DMS153 (cell line): ENCODE data around the gene LRRC45.
"Not testable (repeated sequence)": the region's sequence is repeated elsewhere in the genome, so short reads cannot be mapped to it uniquely, and the experiment has no call there.

Experiments
- DNase-seq: peaks from one replicate; lab custom pipeline; 2025; lab: John Stamatoyannopoulos, UW

Gene LRRC45

DNA sequence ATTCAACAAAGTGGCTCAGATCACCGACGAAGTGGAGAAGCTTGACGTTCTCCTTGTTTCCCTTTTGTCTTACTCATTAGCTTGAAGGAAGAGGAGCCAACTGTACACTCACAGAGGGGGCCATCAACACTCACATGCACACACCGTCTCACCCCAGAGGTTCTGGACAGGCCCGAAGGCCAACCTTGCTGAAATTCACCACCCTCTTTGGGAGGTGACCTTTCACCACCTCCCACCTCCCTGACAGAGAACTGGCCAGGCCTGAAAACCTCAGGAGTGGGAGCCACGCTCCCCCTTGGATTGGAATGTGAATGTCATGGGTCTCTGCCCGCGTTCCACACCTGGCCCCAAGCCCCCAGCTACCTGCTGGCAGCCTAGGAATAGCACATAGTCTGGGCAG, 12.4 kb downstream of the LRRC45 start:
- DNase-seq = no peak

DNA sequence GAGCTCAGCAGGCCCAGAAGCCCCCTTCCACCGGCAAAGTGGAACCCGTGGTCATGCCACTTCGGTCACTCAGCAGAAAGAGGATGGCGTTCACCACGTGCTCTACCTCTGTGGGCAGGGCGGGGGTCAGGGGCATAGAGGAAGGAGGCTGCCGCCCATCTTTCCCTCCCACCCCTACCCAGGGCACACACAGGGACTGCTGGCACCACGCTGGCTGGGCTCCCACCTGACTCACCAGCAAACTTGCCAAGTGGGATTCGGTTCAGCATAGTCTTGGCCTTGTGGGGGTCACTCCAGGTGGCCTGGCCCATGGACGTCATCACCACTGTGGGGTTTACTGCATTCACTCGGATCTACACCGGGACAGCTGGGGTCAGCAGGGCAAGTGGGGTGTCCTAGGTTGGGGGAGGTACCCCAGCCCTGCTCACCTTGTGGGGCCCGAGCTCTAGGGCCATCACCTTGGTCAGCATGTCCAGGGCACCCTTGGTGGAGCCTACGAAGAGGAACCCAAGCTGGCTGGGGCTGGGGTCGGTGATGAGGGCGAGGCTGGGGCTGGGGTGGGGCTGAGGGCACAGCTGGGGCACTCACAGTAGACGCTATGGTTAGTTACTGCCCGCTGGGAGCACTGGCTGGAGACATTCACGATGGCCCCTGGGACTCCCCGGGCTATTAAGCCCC, 13.0 kb downstream of the LRRC45 start:
- no peak for DNase-seq

DNA sequence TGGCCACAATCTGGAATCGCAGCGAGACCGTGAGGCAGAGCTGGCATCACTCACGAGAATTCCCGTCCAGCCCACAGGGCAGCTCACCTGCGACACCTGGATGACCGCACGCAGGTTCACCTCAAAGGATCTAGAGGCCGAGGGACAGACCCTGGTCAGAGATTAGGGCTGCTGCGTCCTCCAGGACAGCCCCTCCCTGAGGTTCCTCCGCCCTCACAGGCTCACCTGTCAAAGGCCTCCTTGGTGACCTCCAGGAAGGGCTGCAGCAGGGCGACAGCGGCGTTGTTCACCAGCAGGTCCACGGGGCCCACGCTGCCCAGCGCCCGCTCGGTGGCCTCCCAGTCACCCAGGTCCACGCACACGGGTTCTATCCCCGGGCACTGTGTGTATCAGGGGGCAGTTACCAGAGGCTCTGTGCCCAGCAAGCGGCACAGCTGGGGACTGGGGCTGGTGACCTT, 13.6 kb downstream of the LRRC45 start:
- no peak for DNase-seq

DNA sequence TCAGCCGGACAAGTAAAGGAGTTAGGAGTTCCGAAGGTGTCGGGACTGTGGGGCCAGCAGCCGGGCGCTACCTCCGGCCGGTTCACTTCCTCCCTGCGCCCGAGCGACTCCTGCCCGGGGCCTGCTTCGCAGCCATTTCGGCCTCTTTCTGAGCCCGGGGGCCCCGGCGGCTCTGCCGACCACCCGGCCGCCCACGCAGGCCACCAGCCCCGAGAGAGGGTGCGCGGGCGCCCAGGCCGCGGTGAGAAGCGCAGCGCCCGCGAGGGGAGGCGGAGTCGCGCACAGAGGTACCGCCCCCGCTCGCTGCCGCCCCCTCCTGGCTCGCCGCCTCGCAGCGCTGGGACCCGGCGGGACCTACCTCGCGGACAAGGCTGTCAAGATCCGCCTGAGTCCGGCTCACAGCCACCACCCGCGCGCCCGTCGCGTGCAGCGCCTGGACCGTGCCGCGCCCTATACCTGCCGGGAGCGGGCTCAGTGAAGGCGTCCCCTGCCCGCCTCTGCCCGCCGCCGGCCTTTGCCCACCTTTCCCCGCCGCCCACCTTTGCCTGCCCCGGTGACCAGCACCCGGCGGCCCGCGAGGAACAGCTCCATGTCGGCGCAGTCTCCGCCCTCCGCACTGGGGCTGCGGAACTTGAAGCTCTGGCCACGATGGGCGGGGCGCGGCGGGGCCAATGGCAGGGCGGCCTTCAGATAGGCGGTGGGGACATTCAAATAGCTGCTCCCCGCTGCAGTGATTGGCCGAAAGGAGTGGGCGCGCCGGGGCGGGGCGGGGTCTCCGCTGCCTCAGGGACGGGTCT, 14.2 kb downstream of the LRRC45 start, which contains the start of gene DCXR:
Gene DCXR, minus strand, starts transcription at position 606 of the 797 bp plus-strand sequence. Its CDS starts 15 bp downstream, at position 591.
- peak; percentile 92 for DNase-seq

DNA sequence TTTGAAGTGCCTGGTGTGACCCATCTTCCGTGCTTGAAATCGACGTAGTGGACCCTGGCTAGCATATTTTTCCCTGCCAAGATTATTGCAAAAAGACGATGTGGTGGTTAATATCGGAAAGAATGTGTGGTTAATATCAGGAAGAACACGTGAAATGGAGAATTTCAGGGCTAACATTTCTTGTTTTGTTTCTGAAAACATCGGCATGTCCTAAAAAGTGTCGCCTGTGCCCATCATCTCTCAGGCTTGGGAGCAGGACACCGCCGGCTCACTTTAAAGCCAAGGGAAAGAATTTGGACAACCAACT, 14.7 kb downstream of the LRRC45 start:
- no peak for DNase-seq

DNA sequence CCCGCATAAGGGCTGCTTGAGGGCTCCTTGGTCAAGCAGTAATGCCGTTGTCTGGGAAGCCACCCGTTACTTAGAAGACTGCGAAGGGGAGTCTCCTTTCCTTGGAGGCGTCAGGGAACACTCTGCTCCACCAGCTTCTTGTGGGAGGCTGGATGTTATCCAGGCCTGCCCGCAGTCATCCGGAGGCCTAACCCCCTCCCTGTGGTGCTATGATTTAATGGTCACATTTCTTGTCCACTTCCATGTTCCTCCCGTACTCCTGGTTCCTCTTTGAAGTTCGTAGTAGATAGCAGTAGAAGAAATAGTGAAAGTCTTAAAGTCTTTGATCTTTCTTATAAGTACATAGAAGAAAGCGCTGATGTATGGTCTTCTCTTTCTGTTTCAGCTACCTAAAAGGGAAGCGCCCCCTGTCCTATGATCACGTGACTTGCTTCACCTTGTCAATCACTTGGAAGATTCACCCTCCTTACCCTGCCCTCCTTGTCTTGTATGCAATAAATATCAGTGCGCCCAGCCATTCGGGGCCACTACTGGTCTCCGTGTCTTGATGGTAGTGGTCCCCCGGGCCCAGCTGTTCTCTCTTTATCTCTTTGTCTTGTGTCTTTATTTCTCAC, 15.8 kb downstream of the LRRC45 start:
- not testable (repeated sequence) for DNase-seq

DNA sequence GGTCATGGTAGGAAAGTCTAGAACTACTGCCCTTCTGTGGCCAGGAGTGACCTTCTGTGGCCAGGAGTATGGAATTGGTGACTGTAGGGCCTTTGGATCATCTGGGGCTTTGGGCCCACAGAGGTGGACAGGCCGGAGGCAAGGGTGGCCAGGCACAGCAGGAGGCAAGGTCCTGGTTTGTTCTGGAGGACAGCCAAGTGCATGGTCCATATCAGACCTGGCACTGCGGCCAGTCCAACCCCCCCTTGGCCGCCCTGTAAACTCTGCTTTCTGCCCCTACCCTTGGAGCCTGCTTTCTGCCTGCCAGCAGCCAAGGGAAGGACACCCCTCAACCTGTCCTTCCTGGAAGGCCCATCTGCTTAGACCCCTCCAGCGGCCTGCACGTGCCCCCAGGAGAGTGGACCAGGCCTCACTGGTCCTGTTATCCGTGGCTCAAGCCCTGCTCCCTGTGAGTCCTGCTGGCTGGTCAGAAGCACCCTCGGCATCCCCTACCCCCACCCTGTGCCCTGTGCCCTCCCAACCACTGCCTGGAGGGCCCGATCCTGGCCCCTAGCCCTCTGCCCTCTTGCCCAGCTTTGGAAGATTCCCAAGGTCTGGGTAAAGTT, 16.7 kb downstream of the LRRC45 start:
- no peak for DNase-seq

DNA sequence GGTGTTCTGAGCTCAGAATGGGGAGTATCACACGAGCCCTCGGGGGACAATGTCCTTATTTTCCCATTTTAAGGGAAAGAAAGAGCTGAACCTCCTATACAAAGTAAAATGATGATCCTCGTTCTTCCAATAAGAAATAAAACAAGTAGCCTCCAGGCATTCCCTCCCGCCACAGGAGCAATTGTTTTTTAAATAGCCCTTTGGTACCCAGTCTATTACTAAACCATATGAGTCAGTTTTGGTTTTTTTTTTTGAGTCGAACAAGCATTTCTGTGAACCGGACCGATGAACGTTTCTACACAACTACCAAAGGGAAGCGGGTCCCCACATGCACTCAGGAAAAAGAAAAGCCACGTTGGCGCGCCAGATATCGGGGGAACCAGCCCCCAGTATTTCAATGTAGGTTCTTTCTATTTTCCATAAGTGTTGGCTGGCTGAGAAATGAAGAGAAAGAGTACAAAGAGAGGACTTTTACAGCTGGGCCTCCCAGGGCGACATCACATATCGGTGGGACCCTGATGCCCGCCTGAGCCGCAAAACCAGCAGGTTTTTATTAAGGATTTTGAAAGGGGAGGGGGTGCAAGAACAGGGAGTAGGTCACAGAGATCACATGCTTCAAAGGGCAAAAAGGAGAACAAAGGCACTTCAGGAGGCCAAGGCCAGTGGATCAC, 18.2 kb downstream of the LRRC45 start:
- no peak for DNase-seq

DNA sequence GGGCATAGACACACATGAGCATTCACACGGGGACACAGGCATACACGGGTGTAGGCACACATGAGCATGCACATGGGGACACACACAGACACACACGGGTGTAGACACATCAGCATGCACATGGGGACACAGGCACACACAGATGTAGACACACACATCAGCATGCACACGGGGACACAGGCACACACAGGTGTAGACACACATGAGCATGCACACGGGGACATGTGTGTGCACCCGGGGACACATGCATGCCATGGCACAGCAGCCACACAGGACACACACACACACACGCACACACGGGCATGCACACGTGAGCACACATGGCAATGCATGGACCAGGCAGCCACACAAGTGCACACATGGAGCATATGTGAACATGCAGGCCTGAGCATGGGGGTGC, 19.5 kb downstream of the LRRC45 start:
- no peak for DNase-seq

DNA sequence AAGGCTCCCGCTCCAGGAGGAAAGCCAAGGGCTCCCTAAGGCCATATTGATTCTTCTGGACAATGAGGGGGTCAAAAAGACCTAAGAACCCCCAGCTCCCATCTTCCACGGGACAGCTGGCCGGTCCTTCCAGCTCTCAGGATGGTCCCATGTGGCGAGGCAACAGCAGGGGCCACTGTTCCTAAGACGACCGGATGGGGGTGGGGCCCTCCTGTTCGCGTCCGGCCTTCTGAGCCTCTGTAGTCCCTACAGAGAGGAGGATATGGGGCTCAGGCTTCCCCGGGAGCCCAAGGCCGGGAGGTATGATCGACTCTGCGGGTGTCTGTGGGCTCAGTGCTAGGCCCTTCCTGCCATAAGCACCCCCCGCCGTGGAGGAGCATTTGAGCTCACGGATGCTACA, 20.4 kb downstream of the LRRC45 start:
- DNase-seq = no peak

DNA sequence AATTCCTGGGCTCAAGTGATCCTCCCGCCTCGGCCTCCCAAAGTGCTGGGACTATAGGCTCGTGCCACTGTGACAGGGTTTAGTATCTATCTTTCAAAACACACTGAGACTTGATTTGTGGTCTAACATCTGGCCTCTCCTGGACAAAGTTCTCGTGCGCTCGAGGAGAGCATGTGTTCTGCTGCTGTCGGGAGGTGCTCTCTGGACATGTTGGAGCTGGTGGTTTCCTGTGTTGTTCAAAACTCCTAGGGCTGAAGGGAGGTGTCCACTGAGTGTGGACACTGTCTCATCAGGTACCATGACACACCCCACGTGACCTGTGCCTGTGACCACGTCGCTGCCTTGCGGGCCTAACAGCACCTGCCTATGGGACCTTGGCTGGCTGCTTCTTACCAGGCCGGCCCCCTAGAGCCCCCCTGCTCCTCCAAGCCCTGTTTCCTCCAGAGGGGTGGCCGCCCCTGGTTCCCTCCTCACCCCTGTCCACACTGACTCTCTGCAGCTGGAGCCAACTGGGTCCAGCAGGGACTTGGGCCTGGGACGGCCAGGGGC, 22.9 kb downstream of the LRRC45 start:
- DNase-seq = no peak

DNA sequence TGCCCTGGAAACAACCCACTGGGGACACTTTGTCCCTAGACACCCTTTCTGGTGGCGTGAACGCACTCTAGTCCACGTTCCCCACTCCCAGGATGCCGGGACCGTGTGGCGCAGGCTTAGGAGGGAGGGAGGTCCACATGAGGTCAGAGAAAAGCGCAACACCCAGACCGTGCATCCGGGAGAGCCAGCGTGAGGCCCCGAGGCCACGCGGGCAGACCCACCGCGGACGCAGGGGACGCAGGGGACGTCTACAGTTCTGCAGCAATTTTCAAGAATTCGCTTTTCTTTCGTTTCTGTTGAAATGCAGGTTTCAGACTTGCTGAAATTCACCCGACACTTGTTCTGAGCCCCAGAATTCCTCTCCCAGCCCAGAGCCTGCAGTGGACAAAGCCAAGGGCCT, 23.8 kb downstream of the LRRC45 start:
- no peak for DNase-seq

DNA sequence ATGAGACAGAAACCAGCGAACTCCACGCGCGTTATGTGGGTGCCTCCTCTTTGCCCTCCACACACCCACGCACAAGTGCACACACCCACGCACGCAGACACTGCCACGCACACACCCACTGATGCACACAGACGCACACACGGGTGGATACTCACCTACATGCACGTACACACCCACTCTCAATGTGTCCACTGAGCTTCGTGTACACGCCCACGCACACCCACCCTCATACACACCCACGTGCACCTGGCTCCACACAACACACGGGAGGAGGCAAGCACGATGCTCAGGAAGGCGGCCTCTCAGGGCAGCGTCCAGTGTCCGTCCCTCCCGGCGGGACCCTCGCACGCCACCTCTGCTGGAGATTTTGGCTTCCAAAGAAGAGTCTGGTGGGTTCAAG, 24.3 kb downstream of the LRRC45 start:
- DNase-seq = no peak

DNA sequence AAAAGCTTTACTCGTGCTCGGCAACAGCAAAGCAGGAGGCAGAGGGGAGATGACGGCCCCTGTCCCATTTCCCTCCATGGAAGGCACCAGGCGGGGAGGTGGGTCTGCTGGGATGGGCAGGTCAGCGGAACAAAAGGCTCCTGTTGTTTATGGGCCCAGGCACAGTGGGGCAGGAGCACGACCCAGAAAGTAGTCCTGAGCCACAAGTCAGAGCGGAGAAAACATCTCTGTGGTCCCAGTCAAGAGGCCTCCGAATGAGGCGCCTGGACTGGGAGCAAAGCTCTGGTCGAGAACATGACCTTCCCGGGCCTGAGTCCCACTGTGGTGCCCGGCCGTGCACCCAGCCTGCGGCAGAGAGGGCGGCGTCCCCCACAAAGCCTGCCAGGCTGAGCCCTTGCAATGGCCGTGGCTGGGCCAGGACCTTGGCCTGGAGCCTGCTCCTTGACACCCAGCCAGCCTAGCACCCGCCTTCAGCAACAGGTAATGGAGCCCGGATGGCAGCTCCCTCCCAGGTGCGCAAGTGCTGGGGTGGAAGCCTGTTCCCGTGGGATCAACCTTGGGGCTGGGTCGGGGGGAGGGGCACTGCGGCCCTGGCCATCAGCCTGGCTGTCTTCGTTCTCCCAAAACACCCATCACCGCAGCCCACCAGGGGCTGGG, 24.9 kb downstream of the LRRC45 start:
- DNase-seq = no peak

DNA sequence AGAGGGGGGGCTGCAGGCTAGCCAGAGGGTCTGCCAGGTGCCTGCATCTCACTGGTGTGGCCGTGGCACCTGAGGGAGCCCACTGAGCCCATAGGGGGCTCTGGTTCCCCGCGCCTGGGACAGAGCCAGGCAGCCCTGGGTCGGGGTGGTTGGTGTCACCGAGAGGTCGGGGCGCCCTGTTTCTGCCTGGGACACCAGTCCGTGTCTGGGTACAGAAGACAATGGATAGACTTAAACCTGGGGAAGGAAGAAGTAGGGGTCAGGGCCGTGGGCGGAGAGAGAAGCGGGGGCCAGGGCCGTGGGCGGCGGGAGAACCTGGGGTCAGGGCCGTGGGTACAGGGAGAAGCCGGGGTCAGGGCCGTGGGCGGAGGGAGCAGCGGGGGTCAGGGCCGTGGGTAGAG, 25.5 kb downstream of the LRRC45 start:
- no peak for DNase-seq

DNA sequence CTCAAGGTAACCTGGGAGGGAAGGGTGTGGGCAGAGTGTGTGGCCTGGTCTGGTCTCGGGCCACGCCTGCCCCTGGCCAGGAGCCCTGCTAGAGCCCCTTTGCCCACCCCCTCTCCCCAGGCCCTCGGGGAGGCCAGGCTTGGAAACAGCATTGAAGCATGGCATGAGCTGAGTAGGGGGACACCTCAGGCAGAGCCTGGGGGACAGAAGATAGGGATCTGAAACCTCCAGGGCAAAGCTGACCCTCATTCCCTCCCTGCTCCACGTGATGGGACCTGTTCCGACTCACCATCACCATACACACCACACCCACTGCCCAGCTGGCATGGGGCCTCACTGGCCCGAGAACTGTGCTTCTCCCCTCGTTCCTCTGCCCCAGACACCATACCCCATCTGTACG, 26.0 kb downstream of the LRRC45 start:
- DNase-seq = no peak

DNA sequence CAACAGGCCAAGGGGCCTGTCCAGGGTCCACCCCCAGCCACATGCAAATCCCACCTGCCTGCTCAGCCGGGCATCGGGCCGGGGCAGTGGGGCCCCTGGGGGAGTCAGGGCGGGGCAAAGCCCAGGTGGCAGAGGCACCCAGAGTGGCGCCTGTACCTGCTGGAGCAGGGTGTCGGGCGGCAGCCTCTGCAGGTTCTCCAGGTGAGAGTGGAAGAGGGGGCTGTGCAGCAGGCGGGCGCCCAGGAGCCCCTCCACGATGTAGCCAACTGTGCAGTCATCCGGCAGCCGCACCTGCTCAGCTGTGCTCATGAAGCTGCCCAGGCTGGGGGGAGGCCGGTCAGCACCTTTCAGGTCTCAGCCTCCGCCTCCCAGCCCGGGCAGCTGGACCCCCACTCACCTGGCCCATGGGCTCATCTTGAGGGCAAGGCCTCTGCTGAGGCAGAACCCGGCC, 26.4 kb downstream of the LRRC45 start:
- no peak for DNase-seq

DNA sequence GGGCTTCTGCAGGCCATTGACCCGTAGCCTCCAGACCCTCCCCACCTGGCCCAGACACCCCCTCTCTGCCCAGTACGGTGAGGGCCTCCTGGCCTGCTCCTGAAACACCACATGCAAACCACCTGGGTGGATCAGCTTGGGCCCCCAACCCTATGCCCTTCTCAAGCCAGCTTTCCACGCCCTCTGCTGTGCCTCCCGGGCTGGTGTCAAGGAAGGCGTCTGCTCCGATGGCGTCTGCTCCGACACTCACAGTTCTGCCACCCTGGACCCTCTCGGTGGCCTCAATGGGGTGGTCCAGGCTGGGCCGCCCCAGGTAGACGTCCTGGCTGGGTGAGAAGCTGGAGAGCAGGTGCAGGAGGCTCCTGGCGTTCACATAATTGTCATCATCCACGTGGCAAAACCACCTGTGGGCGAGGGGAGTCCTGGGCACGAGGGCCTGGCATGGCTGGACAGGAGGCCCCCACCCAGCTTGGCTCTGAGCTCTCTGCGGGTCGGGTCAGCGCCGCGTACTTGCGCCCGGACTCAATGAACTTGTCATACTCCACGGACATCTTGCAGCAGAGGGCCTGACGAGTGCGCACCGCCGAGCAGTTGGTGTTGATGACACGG, 27.2 kb downstream of the LRRC45 start:
- DNase-seq = no peak

DNA sequence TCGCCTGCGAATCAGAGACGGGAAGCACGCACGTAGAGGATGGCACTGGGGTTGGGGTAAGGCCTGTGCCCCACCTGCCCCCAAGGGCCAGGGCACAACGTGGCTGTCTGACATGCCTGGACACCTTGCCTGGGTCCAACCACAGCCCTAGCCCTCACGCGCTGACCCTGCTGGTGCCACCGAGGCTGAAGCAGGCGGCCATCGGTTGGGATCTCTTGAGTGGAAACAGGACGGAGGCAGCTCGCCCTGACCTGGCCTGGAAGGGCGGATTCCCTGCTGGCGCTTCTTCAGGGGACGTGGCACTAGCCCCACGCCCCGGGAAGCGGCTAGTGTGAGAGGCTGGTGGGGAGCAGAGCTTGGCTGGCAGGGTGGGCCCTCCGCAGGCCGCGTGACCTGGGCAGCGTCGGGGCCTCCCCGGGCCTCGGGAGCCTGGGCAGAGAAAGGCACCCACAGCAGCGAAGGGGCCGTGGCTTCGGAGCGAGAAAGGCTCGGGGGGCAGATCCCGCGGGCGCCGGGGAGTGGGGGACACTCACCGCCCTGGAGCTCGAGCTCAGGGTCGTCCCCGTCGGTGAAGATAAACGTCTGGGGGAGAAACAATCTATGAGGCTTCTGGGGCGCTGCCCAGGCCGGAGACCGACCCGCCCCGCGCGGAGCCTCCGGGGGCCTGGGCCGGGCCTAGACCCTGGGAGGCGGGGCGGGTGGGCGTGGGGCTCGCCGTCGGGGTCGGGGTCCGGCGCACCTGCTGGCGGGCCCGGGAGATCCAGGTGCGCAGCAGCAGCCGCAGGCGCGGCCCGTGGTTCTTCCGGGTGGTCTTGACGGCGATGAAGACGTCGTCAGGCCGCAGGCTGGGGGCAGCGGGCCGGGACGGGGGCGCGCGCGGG, 27.9 kb downstream of the LRRC45 start:
- no peak for DNase-seq
